GM21528 (cell line): ENCODE measurements around the gene MCAM.

Source experiments
- ATAC-seq: cut with Tn5 transposase; IDR thresholded peaks from one replicate; pipeline ENCODE4 v1.9.1; 2021; ENCODE audit warnings: mild to moderate bottlenecking, moderate library complexity; ENCODE audit not compliant: unreplicated experiment, low FRiP score

The MCAM gene

GRCh38 chr11:119346605-119347004 lies 29.7 kb upstream of the MCAM start, which contains the start of gene MFRP:
MFRP (minus strand) TSS chr11:119346705; CDS start chr11:119346513, 192 bp downstream.
- no peak for ATAC-seq

- ATAC-seq = no peak
These were observed 28.8 kb upstream of the MCAM start for GRCh38 chr11:119345685-119346084.

GRCh38 chr11:119344291-119345010 lies 27.5 kb upstream of the MCAM start:
- ATAC-seq = no peak

- ATAC-seq = no peak
These were observed 26.8 kb upstream of the MCAM start for GRCh38 chr11:119343726-119344125.

DNA sequence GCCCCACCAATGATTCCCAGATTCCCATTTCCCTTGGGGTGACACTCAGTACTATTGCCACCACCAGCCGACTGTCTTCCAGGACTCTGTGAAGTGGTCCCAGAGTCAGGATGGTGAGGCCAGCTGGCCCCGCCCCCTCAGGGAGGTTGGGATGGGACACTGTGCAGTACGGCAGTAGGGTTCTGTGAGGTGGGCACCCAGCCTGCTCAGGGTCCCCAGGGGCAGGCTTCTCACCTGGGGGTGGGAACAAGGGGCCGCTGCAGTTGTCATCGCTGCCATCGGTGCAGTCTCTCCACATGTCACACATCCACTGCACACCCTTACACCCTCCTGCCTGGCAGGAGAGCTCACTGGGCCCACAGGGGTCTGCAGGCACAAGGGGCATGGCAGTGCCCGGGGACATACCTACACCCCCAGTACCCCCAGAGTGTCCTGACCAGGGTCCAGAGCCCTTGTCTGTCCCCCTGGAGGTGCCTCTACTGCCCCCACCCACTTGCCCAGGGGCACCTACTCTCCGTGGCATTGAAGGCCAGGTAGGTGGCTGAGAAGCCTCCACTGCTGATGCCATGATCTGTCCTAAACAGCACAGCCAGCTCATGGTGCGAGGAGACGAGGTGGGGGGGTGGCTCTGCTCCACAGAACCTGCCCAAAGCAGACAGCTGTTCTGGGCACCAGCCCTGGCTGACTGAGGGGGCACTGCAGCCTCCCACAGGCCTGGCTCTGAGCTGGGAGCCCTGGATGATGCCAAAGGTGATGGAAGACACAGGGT lies 25.6 kb upstream of the MCAM start:
- ATAC-seq = no peak

- ATAC-seq = no peak
These were observed 25.0 kb upstream of the MCAM start for GRCh38 chr11:119342023-119342300.

DNA sequence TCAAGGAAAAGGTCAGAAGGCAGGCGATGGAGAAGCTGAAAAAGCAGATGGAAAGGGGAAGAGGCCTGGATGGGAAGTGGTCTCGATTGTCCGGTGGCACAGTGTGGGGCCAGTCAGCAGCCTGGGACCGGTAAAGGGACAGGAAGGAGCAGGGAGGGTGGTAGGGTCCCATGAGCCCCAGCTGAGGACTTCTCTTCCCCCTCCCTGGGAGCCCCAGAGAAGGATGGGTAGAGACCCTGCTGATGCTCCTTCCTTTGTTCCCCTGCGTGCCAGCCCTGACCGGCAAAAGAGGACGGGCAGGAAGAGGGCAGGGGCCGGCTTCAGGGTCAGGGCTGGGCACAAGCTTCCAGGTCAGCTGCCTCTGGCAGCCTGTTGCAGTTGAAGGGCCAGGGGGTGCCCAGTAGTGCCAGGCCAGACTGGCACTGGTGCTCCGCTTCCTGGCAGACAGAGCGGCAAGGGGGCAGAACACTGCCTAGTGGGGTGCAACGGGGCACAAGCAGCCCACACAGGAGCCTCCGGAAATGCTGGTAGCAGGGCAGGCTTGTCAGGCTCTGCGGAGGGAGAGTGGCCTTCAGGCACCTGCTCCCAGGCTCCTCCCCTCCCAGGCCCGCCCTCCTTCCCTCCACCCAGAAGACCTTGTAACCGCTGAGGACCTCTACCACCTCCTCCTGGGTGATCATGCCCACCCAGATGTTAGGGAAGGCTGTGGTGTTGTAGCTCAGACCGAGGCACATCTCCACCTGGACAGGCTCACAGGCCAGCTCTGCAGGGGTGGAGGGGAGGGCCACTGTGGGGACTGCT lies 24.5 kb upstream of the MCAM start:
- no peak for ATAC-seq

- ATAC-seq = no peak
These were observed 23.6 kb upstream of the MCAM start, which contains the start of gene C1QTNF5 for GRCh38 chr11:119340335-119341221. C1QTNF5 (minus strand) TSS chr11:119340883; CDS start chr11:119340397, 486 bp downstream.

GRCh38 chr11:119339589-119340334 lies 22.8 kb upstream of the MCAM start:
- no peak for ATAC-seq

DNA sequence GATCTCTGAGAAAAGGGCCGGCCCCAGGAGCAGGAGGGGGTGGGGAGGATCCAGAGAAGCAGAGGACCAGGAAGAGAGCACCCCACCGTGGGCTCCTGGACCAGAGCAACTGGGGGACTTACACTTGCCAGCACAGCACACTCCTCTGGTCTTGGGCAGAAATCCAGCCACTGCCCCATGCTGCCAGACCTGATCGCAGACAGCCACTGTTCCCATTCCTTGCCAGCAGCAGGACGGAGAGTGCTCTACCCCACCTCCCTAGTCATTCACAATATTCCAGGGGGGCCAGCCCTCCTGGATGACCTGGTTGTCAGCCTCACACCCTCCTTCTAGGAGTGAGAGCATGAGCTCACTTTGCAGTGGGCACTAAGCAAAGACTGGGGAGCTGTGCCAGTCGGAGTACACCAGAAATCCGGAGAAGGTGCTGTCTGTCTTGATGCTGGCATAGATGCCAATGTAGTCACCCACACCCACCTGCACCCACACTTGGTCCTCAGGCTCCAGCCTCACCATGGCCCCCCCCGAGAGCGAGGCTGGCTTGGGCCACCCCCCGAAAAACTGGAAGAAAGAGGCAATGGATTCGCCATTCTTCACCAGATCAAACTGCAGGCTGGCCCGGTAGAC lies 22.1 kb upstream of the MCAM start:
- no peak for ATAC-seq

DNA sequence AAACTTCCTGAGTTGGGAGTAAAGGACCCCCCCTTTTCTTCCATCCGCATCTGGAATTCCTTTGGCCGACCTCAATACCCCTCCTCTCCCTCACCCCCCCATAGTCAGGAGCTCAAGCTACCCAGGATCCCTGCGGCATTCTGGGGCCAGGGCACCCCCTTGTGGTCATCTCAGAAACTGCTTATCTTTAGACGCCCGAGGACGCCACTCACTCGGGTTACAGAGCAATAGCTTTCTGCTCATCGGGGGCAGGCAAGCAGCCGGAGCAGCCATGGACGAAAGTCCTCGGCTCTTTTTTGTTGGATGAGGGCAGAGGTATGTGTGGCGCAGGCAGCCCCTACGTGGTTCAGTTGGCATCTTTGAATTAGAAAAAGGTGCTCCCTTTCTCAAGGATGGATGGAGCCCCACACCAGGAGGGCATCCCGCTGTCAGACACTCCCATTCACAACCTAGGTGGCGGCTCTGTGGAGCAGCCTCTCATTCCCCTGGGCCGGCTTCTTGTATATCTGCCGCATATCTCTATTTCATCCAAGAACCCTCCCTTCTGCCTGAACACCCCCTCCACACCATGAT lies 21.5 kb upstream of the MCAM start:
- no peak for ATAC-seq

DNA sequence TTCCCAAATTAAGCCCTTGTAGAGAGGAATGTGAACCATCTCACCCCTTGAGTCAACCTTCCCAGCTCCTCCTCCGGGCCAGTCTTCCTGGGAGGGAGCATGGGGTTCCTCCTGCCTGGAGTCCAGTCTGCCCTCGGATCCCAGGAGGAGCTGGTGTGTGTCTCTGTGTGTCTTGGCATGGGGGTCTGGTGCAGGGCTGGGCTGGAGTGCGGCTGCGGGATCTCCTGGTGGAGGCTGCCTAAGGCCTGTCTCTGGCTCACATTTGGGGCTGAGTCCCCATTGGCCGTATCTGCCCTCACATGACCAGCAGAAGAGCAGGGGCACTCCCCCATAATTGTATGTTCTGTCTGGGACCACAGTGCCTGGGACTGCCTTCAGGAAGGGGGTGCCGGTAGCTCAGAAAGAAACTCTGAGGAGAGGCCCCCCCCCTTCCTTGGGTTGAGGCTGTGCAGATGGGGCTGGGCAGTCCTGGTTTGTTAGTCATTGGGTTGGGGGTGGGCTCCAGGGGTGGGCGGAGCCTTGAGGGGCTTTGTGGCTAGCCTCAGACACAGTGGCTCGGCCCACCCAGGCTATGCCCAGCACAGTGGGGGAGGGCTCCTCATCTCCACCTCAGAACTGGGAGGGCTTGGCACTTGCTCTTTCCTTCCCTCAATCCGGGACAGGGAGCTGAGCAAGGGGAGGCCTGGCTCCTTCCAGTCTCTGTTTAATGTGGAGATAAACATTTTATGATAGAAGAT lies 20.8 kb upstream of the MCAM start:
- ATAC-seq = no peak

- ATAC-seq = no peak
These were observed 20.0 kb upstream of the MCAM start for GRCh38 chr11:119336744-119337469.

DNA sequence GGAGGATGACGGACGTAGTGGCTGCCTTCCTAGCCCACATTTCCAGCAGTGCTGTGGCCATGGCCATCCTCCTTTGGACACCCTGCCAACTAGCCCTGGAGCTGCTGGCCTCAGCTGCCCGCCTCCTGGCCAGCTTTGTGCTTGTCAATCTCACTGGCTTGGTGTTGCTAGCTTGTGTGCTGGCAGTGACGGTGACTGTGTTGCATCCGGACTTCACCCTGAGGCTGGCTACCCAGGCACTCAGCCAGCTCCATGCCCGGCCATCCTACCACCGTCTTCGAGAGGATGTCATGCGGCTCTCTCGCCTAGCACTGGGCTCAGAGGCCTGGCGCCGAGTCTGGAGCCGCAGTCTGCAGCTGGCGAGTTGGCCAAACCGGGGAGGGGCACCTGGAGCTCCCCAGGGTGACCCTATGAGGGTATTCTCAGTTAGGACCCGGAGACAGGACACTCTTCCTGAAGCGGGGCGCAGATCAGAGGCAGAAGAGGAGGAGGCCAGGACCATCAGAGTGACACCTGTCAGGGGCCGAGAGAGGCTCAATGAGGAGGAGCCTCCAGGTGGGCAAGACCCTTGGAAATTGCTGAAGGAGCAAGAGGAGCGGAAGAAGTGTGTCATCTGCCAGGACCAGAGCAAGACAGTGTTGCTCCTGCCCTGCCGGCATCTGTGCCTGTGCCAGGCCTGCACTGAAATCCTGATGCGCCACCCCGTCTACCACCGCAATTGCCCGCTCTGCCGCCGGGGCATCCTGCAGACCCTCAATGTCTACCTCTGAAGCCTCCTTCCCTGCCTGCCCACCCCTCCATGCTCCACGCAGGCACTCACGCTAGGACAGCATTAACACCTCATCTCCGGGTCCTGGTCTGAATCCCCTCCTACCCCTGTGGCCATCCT lies 19.0 kb upstream of the MCAM start:
- ATAC-seq = no peak

GRCh38 chr11:119335091-119335654 lies 18.2 kb upstream of the MCAM start:
- ATAC-seq = no peak
